Fibroblast of lung (primary cell): ENCODE data around the gene ANKRD13B.

Source experiments
- EZH2 ChIP-seq: IDR thresholded peaks from 2 replicates; pipeline ENCODE4 v1.5.1; 2012; ENCODE audit warnings: low read length, control low read depth, mild to moderate bottlenecking; ENCODE audit errors: missing control alignments
- TF ChIP-seq, protein P1 (sequence below), 2 donors: IDR thresholded peaks in 1 of 2; conservative IDR thresholded peaks in 1 of 2; 1 replicate in 1 of 2; 2 replicates in 1 of 2; pipeline ENCODE4 v1.5.1; 2011 to 2012; ENCODE audit warnings: low read length in 2 of 2, control low read depth in 1 of 2, inconsistent platforms in 1 of 2, low read depth in 1 of 2, mild to moderate bottlenecking in 1 of 2

DNA sequence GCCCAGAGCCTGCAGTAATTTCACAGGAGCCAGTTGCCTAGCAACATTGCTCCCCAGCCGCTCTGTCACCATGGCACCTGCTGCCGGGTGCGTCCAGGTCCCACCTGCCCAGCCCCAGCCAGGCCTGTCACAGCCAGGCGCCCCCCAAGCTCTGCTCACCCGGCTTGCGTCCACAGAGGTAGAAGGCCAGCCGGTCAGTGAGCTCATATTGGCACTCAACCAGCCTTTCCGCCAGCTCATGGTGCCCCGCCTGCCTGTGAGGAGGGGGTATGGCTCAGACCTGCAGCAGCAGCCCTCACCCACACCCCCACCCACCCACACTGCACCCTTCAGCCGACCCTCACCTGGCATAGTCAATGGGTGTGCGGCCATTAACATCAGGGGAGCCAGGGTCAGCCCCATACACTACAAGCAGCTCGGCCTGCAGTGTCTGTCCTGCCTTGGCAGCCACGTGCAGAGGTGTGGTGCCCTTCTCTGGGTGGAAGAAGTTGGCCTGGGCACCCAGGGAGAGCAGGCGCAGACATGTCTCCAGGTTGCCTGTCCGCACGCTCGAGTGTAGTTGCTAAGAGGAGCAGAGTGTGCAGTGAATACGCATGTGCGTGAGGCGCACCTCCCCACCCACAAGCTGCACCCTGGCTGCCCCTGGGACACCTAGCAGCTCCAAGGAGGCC is 11.2 kb upstream of the ANKRD13B start:
- TF ChIP-seq, protein P1, sequence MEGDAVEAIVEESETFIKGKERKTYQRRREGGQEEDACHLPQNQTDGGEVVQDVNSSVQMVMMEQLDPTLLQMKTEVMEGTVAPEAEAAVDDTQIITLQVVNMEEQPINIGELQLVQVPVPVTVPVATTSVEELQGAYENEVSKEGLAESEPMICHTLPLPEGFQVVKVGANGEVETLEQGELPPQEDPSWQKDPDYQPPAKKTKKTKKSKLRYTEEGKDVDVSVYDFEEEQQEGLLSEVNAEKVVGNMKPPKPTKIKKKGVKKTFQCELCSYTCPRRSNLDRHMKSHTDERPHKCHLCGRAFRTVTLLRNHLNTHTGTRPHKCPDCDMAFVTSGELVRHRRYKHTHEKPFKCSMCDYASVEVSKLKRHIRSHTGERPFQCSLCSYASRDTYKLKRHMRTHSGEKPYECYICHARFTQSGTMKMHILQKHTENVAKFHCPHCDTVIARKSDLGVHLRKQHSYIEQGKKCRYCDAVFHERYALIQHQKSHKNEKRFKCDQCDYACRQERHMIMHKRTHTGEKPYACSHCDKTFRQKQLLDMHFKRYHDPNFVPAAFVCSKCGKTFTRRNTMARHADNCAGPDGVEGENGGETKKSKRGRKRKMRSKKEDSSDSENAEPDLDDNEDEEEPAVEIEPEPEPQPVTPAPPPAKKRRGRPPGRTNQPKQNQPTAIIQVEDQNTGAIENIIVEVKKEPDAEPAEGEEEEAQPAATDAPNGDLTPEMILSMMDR (conservative IDR thresholded peaks at IDR 0.05 in 1 of 2, IDR thresholded peaks at IDR 0.05 in 1 of 2; ENCODE audit: low read depth in 1 of 2, low read length in 2 of 2) = no peak
- TF ChIP-seq EZH2 = no peak
